Hindlimb muscle (tissue), 1 donor: ENCODE data around the gene PCDH12. TPM values are rescaled to one million over a fixed set of nuclear protein-coding genes. Genes with fewer than 3 reads are reported as not detected.
A peak's percentile ranks its signal among the peaks of the same experiment; 100 is the strongest.

Experiments used
- DNase-seq: peaks from one replicate; pipeline ENCODE4 v3.0.0-alpha.2; 2013
- polyA plus RNA-seq: library from polyadenylated mRNA; unstranded; fragments of 120-200 nt; gene quantifications from one replicate; pipeline ENCODE4 v1.2.1, GENCODE V29; 2013; ENCODE audit not compliant: insufficient read length

The PCDH12 gene
- polyA plus RNA-seq, 1 donor = 16.9 TPM

GRCh38 chr5:141966275-141966962 is 8.4 kb upstream of the PCDH12 start:
- DNase-seq = no peak

- no peak for DNase-seq
These were observed 7.1 kb upstream of the PCDH12 start for GRCh38 chr5:141965071-141965470.

GRCh38 chr5:141963701-141964100 is 5.7 kb upstream of the PCDH12 start:
- DNase-seq = no peak

- no peak for DNase-seq
These were observed 3.5 kb upstream of the PCDH12 start for GRCh38 chr5:141961466-141961865.

- peak; percentile 91 for DNase-seq
These were observed 2.7 kb upstream of the PCDH12 start for GRCh38 chr5:141960449-141961323.

GRCh38 chr5:141960018-141960417 is 2.0 kb upstream of the PCDH12 start:
- DNase-seq = no peak

GRCh38 chr5:141958546-141959172 is 657 bp upstream of the PCDH12 start:
- no peak for DNase-seq

GRCh38 chr5:141957367-141957996 is 520 bp downstream of the PCDH12 start:
- no peak for DNase-seq

GRCh38 chr5:141954194-141954593 is 3.8 kb downstream of the PCDH12 start:
- no peak for DNase-seq

GRCh38 chr5:141952020-141952419 is 6.0 kb downstream of the PCDH12 start:
- no peak for DNase-seq

- no peak for DNase-seq
These were observed 6.6 kb downstream of the PCDH12 start for GRCh38 chr5:141951332-141951781.

- DNase-seq = no peak
These were observed 7.6 kb downstream of the PCDH12 start for GRCh38 chr5:141950207-141951005.

GRCh38 chr5:141949511-141949910 is 8.5 kb downstream of the PCDH12 start:
- DNase-seq = no peak

GRCh38 chr5:141948812-141949211 is 9.2 kb downstream of the PCDH12 start:
- DNase-seq = no peak

GRCh38 chr5:141947316-141947715 is 10.7 kb downstream of the PCDH12 start:
- no peak for DNase-seq

- DNase-seq = peak; percentile 38
These were observed 12.4 kb downstream of the PCDH12 start for GRCh38 chr5:141945511-141946051.

GRCh38 chr5:141944076-141944475 is 13.9 kb downstream of the PCDH12 start:
- DNase-seq = no peak

GRCh38 chr5:141942185-141942857 is 15.7 kb downstream of the PCDH12 start:
- DNase-seq = no peak

GRCh38 chr5:141941779-141942178 is 16.2 kb downstream of the PCDH12 start:
- no peak for DNase-seq

- DNase-seq = no peak
These were observed 16.7 kb downstream of the PCDH12 start for GRCh38 chr5:141941307-141941706.

- no peak for DNase-seq
These were observed 17.2 kb downstream of the PCDH12 start for GRCh38 chr5:141940695-141941271.
